ENCODE measurements around the gene PAX2.
"Not testable (repeated sequence)": the region's sequence is repeated elsewhere in the genome, so short reads cannot be mapped to it uniquely, and the experiment has no call there.

The PAX2 gene

DNA sequence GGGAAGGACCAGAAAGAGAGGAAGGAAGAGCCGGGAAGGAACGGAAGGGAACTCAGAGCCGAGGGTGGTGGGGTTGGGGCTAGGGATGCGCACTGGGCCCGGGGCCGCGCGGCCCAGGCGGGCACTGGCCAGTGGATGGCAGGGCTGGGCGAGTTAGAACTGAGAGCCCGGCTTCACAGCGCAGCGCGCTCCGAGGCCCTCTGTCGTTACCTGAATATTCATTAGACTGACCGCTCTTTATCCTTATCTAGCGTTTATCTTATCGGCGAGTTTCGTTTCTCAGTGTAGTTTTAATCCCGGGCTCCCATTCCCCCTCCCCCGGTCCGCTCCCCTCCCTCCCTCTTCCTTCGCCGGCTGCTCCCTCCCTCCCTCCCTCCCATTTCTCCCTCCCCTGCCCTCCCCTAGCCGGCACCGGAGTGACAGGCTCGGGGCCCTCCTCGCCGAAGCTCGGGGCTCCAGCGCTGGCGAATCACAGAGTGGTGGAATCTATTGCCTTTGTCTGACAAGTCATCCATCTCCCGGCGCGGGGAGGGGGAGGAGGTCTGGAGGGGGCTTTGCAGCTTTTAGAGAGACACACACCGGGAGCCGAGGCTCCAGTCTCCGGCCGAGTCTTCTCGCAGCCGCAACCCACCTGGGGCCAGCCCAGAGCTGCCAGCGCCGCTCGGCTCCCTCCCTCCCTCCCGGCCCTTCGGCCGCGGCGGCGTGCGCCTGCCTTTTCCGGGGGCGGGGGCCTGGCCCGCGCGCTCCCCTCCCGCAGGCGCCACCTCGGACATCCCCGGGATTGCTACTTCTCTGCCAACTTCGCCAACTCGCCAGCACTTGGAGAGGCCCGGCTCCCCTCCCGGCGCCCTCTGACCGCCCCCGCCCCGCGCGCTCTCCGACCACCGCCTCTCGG lies at the start of gene PAX2:
PAX2 (plus strand) TSS at position 596 of the 895 bp plus-strand sequence. CDS start 679 bp downstream, outside the sequence.
- no peak for DNase-seq (ENCODE audit: low spot score)

- no peak for DNase-seq (ENCODE audit: low spot score)
These were observed 48.9 kb upstream of the PAX2 start for GRCh38 chr10:100696477-100696901.

DNA sequence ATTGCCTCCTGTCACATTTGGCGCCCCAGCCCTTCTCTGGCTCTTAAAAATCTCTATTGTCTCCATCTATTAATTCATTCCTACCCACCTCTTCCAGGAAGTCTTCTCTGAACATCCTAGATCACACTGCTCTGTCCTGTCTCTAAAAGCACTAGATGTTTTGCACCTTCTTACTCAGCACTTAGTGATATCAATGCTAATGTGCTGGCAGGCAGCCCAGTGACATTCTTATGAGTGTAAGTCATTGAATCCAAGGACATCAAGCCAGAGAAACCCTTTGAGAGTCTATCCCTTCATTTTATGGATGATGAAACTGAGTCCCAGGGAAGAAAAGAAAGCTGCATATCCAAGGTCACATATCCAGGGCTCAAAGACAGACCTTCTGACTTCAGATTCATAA lies 48.3 kb upstream of the PAX2 start:
- no peak for DNase-seq (ENCODE audit: low spot score)

DNA sequence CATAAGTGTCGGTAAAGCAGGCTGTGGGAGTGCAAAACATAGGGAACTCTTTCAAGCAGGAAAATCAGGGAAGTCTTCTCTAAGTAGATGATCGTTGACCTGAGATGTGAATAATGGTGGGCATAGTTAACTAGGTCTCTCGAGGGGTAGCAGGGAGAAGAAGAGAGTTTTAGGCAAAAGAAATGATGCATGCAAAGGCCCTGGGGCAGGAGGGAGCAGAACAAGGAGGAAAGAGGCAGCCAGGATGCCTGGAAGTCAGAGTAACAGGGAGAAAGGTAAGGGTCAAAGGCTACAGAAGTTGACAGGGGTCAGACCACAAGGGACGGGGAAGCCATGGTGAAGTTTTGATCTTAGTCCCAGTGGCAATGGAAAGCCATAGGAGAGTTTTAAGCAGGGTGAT lies 47.8 kb upstream of the PAX2 start:
- DNase-seq (ENCODE audit: low spot score), result no peak

DNA sequence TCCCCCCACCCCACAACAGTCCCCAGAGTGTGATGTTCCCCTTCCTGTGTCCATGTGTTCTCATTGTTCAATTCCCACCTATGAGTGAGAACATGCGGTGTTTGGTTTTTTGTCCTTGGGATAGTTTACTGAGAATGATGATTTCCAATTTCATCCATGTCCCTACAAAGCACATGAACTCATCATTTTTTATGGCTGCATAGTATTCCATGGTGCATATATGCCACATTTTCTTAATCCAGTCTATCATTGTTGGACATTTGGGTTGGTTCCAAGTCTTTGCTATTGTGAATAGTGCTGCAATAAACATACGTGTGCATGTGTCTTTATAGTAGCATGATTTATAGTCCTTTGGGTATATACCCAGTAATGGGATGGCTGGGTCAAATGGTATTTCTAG lies 43.7 kb upstream of the PAX2 start:
- DNase-seq (ENCODE audit: low spot score), result not testable (repeated sequence)

GRCh38 chr10:100705139-100705538 lies 40.2 kb upstream of the PAX2 start:
- no peak for DNase-seq (ENCODE audit: low spot score)

DNA sequence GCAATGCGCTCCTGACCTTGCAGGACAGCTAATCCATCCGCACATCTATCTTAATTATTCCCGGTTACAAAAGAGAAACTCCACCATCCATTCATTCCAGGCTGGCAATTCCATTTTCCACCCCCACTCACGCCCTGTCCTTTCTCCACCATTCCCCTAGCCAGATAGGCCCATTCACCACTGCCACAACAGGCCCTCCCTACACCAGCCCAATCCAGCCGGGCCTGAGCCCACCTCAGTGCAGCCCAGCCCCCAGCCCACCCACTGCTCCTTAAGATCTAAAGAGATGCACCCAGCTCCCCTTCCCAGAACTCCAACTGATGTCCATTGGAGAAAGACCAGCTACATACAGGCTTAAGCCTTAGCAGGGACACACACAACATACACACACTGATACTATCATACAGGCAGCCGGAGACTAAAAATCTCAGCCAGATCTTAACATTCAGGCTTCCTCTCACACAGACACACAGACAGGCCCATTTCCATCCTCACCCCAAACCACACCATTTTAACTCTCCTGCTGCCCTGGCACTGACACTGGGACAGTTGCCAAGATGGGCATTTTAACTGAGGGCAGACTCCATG lies 38.0 kb upstream of the PAX2 start:
- no peak for DNase-seq (ENCODE audit: low spot score)

- DNase-seq (ENCODE audit: low spot score), result no peak
These were observed 36.0 kb upstream of the PAX2 start for GRCh38 chr10:100709146-100710082.

DNA sequence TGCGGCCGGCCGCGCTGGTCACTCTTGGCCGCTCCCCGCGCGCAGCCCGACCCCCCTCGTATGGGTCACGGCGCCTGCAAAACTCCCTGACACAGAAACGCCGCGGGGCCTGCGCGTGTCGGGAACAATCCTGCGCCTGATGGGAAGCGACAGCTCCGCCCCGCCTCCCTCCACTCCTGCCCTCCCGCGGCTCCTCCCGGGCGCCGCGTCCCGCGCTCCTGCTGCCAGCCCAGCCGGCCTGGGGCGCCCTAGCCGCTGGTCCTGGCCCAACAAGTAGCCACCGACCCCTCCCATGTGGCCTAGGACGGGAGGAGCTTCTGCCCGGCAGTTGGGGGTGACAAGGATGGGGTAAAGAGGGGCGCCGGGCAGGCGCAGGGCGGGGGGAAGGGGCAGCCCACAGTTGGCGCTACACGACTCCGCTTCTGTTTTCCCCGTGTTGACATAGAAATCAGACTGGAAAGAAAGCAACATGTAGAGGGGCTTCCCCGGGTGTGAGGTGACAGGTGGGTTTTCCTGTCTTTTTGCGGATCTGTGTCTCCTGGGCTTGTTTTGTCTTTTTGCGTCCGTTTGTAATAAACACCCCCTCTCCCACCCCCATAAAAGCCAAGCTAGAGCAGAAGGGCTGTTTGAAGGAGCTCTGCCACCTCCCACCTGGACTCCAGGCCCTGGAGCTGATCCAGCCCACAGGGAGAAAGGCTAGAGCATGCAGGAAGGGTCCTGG lies 35.1 kb upstream of the PAX2 start:
- DNase-seq (ENCODE audit: low spot score), result no peak

DNA sequence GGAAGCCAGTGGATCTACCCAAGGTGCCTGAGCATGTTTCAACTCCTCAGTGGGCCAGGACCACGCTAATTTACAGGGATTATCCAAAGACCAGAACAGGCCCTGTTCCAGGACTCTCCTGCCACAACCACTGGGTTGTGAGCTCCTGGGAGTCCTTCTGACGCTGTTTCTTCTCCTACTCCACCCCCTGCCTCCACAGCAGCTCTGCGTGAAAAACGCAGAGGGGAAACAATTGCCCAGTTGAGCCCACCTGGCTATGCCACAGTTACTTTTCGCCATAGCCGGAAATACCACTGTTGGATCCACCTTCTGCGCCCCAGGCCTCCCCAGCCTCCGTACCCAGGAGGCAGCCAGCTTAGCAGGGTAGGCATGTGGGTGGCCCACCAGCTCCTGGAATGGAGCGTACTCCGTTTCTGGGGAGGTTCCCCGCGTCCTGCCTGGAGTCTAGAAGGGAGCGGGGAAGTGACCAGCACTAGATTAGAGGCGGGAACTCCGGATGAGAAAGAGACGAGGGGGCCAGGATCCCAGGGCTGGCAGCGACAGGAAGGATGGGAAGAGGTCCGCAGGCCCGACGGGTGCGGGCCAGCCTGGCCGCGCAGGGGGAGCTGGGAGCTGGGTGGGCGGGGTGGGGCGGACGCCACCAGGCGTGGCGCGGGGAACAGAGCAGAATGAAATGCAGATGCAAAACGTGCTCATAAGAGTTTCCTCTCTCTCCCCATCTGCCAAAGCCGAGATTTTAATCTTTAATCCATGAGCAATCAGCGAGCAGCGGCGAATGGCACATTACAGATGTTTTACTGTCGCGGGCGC lies 32.1 kb upstream of the PAX2 start:
- no peak for DNase-seq (ENCODE audit: low spot score)

GRCh38 chr10:100713859-100714565 lies 31.4 kb upstream of the PAX2 start:
- DNase-seq (ENCODE audit: low spot score), result no peak

GRCh38 chr10:100714566-100714950 lies 30.8 kb upstream of the PAX2 start:
- no peak for DNase-seq (ENCODE audit: low spot score)

DNA sequence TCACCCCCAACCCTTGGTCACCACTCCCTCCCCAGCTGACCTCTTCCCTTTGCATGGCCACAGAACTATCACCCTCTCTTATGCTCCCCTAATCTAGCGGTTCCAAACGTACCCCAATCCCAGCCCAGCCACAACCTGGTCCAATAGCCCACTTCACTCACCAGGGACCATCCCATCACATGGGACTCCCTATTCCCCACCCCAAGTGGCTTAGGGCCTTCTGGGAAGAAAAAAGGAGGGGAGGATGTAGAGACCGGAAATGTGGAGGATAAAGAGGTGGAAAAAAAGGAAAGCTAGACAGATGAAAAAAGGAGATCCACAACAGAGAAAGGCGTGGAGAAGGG lies 30.3 kb upstream of the PAX2 start:
- DNase-seq (ENCODE audit: low spot score), result no peak

DNA sequence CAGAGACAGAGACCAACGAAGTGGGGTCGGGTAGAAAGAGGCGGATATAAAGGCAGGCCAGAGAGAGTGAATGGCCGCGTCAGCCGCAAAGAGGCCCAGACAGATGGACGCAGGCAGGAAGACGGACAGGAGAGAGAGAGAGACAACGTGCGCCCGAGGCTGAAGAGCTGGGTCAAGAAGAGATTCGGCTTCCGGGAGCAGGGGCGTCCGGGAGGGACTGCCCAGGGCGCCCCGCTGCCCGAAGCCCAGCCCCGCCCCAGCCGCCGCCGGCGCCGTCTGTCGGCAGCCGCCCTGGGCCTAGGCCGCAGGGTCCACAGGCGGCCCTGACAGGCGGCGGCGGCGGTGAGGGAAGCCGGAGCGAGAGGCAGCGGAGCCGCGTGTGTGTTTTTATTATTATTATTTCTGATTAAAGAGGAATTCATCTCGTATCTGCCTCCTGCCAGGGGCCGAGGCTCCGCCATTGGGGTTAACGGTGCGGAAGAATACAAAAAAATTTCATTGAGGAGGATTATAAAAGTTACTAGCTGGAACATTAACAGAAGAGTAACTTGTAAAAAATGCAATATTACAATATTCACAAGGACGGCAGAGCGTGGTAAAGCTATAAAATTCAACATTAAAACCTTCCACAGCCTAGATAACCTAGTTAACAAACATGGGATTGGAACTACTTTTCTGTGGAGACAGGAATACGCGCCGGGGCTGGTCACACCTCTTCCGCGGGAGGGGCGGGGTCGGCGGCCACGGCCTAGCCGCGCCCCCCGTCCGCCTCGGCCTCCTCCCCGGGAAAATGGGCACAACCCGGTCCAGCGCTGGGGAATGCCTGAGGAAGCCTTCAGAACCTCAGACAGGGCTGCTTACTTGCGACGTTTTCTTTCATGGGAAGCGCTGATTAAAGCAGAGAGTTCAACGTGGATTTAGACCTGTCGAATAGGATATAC lies 29.7 kb upstream of the PAX2 start:
- no peak for DNase-seq (ENCODE audit: low spot score)

DNA sequence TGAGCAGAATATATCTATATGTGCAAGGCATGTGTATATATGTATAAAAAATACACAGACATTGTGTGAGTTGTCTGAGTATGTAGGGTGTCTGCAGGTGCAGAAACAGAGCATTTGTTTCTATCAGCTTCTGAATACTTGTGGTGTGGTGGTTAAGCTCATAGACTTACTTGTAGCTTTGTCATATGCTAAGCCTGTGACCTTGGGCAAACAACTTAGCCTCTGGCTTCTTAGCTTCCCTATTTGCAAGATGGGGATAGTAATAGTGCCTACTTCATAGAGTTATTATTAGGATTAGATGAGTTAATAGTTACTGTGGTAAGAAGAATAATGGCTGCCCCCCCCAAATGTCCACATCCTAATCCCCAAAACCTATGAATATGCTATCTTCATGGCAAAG lies 28.2 kb upstream of the PAX2 start:
- no peak for DNase-seq (ENCODE audit: low spot score)

DNA sequence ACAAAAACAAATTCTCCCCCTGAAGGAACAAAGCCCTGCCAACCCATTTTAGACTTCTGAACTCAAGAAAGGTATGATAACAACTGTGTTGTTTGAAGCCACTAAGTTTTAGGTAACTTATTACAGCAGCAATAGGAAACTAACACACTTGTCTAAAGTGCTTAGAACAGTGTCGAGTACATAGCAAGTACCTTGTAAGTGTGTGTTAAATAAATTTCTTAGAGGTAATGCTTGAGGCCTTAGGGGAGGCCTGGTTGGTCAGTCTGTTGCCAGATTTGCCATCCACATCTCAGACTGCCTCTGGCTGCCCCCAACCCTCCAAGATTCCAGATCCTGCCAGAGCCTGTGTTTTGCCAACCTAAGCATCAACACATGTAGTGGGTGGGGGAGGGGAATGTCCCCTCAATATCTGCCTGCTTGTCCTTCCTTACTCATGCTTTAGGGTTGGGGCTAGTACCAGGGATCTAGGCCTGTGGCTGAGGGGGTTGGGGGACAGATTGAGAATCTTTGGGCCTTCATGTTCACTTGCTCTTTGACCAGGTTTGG lies 27.1 kb upstream of the PAX2 start:
- DNase-seq (ENCODE audit: low spot score), result no peak

- DNase-seq (ENCODE audit: low spot score), result no peak
These were observed 22.2 kb upstream of the PAX2 start for GRCh38 chr10:100723180-100723579.

- no peak for DNase-seq (ENCODE audit: low spot score)
These were observed 21.4 kb upstream of the PAX2 start for GRCh38 chr10:100723770-100724530.

Data from putamen (tissue), 1 donor.